ENCODE data around the gene PRM1. TPM values are rescaled to one million over a fixed set of nuclear protein-coding genes. Genes with fewer than 3 reads are reported as not detected.
A peak's percentile ranks its signal among the peaks of the same experiment; 100 is the strongest.

Gene PRM1
- total and polyA plus RNA-seq, 2 of the 4 experiments (the other 2 are of a cell fraction), result not detected

GRCh38 chr16:11278681-11279628 lies 2.2 kb downstream of the PRM1 start:
- Histone ChIP-seq H3K9me3 (ENCODE audit: control insufficient read depth, insufficient read depth, low read length) (peaks cover 7% of the 10 kb centered on the region), H3K14ac (replicated peaks; ENCODE audit: low read depth, low read length) (no peak overlapping the region), H3K4ac (ENCODE audit: low read depth, low read length) (no peak overlapping the region), H3K23ac (ENCODE audit: low read depth, low read length) (no peak overlapping the region), H2AK9ac (replicated peaks; ENCODE audit: low read depth, low read length, poor library complexity) (no peak overlapping the region), H2BK5ac (ENCODE audit: low read depth, low read length, poor library complexity, severe bottlenecking) (no peak overlapping the region), H3K18ac (ENCODE audit: low read depth, low read length) (no peak overlapping the region), H2BK120ac (ENCODE audit: low read depth, low read length) (no peak overlapping the region), H2AK5ac (ENCODE audit: low read depth, low read length) (no peak overlapping the region), H3K4me1 (ENCODE audit: control insufficient read depth, insufficient read depth, low read length) (peaks cover 2% of the 10 kb centered on the region; the same call in 1 of the 2 replicates), H2AFZ (replicated peaks; ENCODE audit: low read length, poor library complexity) (no peak overlapping the region), H3K9ac (ENCODE audit: low read depth, low read length) (no peak overlapping the region), H4K5ac (ENCODE audit: low read depth, low read length) (no peak overlapping the region), H3K4me2 (ENCODE audit: low read depth, low read length) (no peak overlapping the region), H3K9me1 (ENCODE audit: insufficient read depth, low read length) (no peaks in the 10 kb centered on the region), H3K27ac (ENCODE audit: insufficient read depth, low read length) (no peak overlapping the region), H2BK15ac (ENCODE audit: low read depth, low read length) (peak overlapping the region; percentile 50; the same call in 1 of the 3 replicates), H3K36me3 (ENCODE audit: control insufficient read depth, insufficient read depth, low read length) (no peaks in the 10 kb centered on the region), H3K4me3 (ENCODE audit: insufficient read depth, low read depth, low read length) (no peak overlapping the region), H3K27me3 (ENCODE audit: control insufficient read depth, insufficient read depth, low read length) (peaks cover 16% of the 10 kb centered on the region), H2BK20ac (ENCODE audit: low read depth, low read length) (no peak overlapping the region), H3K79me1 (ENCODE audit: low read depth in 1 of 2, low read length in 2 of 2) (no peaks in the 10 kb centered on the region), H4K91ac (ENCODE audit: insufficient read depth, low read depth, low read length) (no peak overlapping the region), H3K56ac (ENCODE audit: extremely low read depth, insufficient read depth, low read length) (no peak overlapping the region), H4K8ac (ENCODE audit: low read depth in 2 of 2, low read length in 2 of 2) (no peak overlapping the region), H4K20me1 (ENCODE audit: insufficient read depth, low read length) (no peaks in the 10 kb centered on the region)
- ChIA-PET CTCF (no interaction called here), POLR2A (ENCODE audit: unreplicated experiment) (no interaction called here)
- dilution Hi-C loops (cut with HindIII; ENCODE audit: low sequenced_read_pairs, unreplicated experiment) (no loop called here), intact Hi-C loops (cut with micrococcal nuclease) (no loop called here), in situ Hi-C loops (cut with MboI; ENCODE audit: low sequenced_read_pairs) (no loop called here)
- ATAC-seq (ENCODE audit: low read depth) (no peak), DNase-seq (no peak)
- TF ChIP-seq MAFK (IDR thresholded peaks at IDR 0.05; ENCODE audit: low read depth, low read length) (no peak), RFX5 (IDR thresholded peaks at IDR 0.05; ENCODE audit: low read depth, low read length) (no peak), USF2 (IDR thresholded peaks at IDR 0.05; ENCODE audit: low read depth, low read length) (no peak), RAD21 (IDR thresholded peaks at IDR 0.05; ENCODE audit: low read length) (no peak), NFE2L2 (IDR thresholded peaks at IDR 0.05; ENCODE audit: low read depth, low read length) (no peak), FOS (IDR thresholded peaks at IDR 0.05; ENCODE audit: low read depth, low read length) (no peak), CTCF (conservative IDR thresholded peaks at IDR 0.05; ENCODE audit: low read depth, low read length) (no peak), POLR2A (IDR thresholded peaks at IDR 0.05; ENCODE audit: low read depth, low read length) (no peak), BHLHE40 (IDR thresholded peaks at IDR 0.05; ENCODE audit: low read depth, low read length) (no peak), CHD1 (IDR thresholded peaks at IDR 0.05; ENCODE audit: low read depth, low read length) (no peak), SMC3 (IDR thresholded peaks at IDR 0.05; ENCODE audit: low read depth, low read length) (no peak), RCOR1 (IDR thresholded peaks at IDR 0.05; ENCODE audit: insufficient replicate concordance, low read length) (no peak), MXI1 (IDR thresholded peaks at IDR 0.05; ENCODE audit: borderline replicate concordance, low read depth, low read length) (no peak), MAZ (IDR thresholded peaks at IDR 0.05; ENCODE audit: borderline replicate concordance, low read depth, low read length) (no peak)
- BruUV-seq (replicated peaks), result no TSS peak
- 88% methylated on average over 4 of the region's 7 CpGs; no CpG with 5 or more reads in 1 of the 2 experiments for WGBS, 2 experiments (ENCODE audit: extremely low coverage in 2 of 2, insufficient read length in 1 of 2)
